DND-41 (cell line): ENCODE data around the gene FGF14.

ENCODE experiments used
- CTCF ChIP-seq: IDR thresholded peaks from 2 replicates; pipeline ENCODE4 v1.5.1; 2012; ENCODE audit warnings: borderline replicate concordance, low read length, moderate library complexity, mild to moderate bottlenecking; ENCODE audit not compliant: poor library complexity, severe bottlenecking; ENCODE audit errors: extremely low read depth
- EZH2 ChIP-seq: IDR thresholded peaks from 3 replicates; pipeline ENCODE4 v1.6.1; 2012; ENCODE audit warnings: borderline replicate concordance, low read depth, mild to moderate bottlenecking, moderate library complexity, low read length, inconsistent platforms; ENCODE audit not compliant: severe bottlenecking

- peak; percentile 22 for TF ChIP-seq CTCF
- no peak for TF ChIP-seq EZH2
These were observed 459.2 kb downstream of the FGF14 start for GRCh38 chr13:101942535-101943157.
